Activated naive CD8-positive, alpha-beta T cell treated with anti-CD3 and anti-CD28 coated beads, Interleukin-2, amount 50 U/mL, for 24 hours (primary cell): ENCODE results near the gene IGFL1.
A peak's percentile ranks its signal among the peaks of the same experiment; 100 is the strongest.
"Not testable (repeated sequence)": the region's sequence is repeated elsewhere in the genome, so short reads cannot be mapped to it uniquely, and the experiment has no call there.

Experiments
- ATAC-seq: fragments of 150-1000 bp; cut with Tn5 transposase; one replicate; pipeline ENCODE4 v1.10.0; 2021
- DNase-seq: peaks from one replicate; pipeline ENCODE4 v3.0.0; 2021
- H3K27ac Mint-ChIP-seq: one replicate; pipeline ENCODE4 v1.8.0; 2021; ENCODE audit warnings: mild to moderate bottlenecking, mixed read lengths
- H3K27me3 Mint-ChIP-seq: one replicate; pipeline ENCODE4 v1.8.0; 2021; ENCODE audit warnings: mixed read lengths
- H3K36me3 Mint-ChIP-seq: one replicate; pipeline ENCODE4 v1.8.0; 2021; ENCODE audit warnings: low read depth, mixed read lengths
- H3K4me1 Mint-ChIP-seq: one replicate; pipeline ENCODE4 v1.8.0; 2021; ENCODE audit warnings: mixed read lengths
- H3K4me3 Mint-ChIP-seq: one replicate; pipeline ENCODE4 v1.8.0; 2021; ENCODE audit warnings: mild to moderate bottlenecking, moderate library complexity, mixed read lengths
- H3K9me3 Mint-ChIP-seq: one replicate; pipeline ENCODE4 v1.8.0; 2021; ENCODE audit warnings: mixed read lengths

IGFL1 gene

DNA sequence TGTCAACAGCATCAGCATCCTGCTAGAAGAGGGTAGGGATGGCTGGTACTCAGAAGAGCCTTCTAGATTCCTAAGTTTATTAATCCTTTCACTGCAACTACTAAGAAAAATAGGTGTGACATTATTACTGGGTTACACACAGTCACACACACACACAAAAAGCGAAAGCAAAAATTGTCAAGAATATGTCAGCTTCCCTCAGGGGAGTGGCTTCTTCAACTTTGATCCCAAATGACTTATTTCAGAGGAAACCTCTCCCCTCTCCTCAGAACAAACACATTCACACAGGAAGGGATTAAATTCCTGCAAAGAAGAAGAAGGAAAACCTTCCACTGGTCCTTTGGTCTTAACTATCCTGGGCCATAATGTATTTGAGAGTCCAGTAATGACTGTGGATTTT lies 20.1 kb upstream of the IGFL1 start:
- Mint-ChIP-seq H3K27me3 (peaks cover 44% of the 10 kb centered on the region), H3K27ac (no peak overlapping the region), H3K36me3 (no peaks in the 10 kb centered on the region), H3K9me3 (no peaks in the 10 kb centered on the region), H3K4me3 (no peak overlapping the region), H3K4me1 (peaks cover 6% of the 10 kb centered on the region)
- DNase-seq: no peak
- no peak for ATAC-seq

DNA sequence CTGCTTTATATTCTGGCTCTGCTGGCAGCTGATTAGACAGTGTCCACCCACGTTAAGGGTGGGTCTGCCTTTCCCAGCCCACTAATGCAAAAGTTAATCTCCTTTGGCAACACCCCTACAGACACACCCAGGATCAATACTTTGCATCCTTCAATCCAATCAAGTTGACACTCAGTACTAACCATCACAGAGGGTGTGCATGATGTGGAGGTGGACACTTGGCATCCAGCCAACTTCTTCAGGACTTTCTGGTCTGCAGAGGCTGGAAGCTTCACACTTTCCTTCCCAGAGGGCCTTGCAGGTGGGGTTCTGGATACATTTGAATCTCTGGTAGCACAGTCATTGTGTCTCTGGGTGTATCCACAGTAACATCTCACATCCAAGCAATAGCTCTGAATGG lies 18.9 kb upstream of the IGFL1 start:
- H3K9me3 Mint-ChIP-seq: no peaks in the 10 kb centered on the region

GRCh38 chr19:46211201-46211881 lies 18.2 kb upstream of the IGFL1 start:
- Mint-ChIP-seq H3K36me3 (no peaks in the 10 kb centered on the region), H3K27me3 (peaks cover 39% of the 10 kb centered on the region), H3K9me3 (no peaks in the 10 kb centered on the region), H3K27ac (no peak overlapping the region), H3K4me1 (peaks cover 6% of the 10 kb centered on the region), H3K4me3 (no peak overlapping the region)
- DNase-seq (no peak), ATAC-seq (no peak)

More for the DNA sequence above, 18.9 kb upstream of the IGFL1 start:
- Mint-ChIP-seq H3K4me1 (peaks cover 6% of the 10 kb centered on the region), H3K27me3 (peaks cover 41% of the 10 kb centered on the region), H3K4me3 (no peak overlapping the region), H3K27ac (no peak overlapping the region), H3K36me3 (no peaks in the 10 kb centered on the region)
- no peak for DNase-seq
- no peak for ATAC-seq

DNA sequence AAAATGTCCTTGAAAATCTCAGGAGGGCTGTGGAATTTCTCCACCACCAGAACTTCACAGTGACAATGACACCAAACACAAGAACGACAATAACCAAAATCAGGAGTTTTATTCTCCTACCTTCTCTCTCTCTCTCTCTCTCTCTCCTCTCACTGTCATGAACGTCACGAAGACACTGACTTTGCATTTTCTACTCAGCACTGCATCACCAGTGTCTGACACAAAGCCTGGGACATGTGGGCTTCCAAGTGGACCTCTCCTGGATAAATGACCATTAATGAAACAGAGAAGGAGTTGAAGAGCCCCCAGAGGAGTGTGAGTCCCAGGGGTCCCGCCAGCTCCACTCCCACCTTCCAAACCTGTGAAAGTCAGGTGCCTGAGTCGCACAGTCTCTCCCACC lies 16.9 kb upstream of the IGFL1 start:
- not testable (repeated sequence) for H3K36me3 Mint-ChIP-seq, H3K9me3 Mint-ChIP-seq, ATAC-seq, H3K4me3 Mint-ChIP-seq, H3K4me1 Mint-ChIP-seq, DNase-seq, H3K27ac Mint-ChIP-seq
- peaks cover 41% of the 10 kb centered on the region for H3K27me3 Mint-ChIP-seq

DNA sequence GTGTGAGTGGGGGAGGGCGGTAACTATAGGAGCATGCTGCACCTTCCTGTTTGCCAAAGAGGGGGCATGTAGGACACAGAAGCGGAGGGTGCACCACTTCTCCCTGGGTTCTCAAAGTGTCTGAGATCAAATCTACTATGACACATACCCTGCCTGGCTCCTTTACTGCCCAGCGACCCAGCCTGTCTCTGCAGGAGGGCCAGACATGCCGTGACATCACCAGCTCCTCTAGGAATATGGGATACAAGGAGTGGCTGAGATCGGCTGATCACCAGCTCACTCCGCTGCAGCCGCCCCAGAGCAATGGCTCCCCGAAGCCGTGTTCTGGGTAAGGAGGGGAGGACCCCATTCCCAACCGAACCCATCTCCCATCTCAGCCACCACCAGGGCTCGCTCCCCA lies 16.4 kb upstream of the IGFL1 start:
- Mint-ChIP-seq H3K4me3 (no peak overlapping the region), H3K27me3 (peaks cover 43% of the 10 kb centered on the region), H3K36me3 (no peaks in the 10 kb centered on the region)

DNA sequence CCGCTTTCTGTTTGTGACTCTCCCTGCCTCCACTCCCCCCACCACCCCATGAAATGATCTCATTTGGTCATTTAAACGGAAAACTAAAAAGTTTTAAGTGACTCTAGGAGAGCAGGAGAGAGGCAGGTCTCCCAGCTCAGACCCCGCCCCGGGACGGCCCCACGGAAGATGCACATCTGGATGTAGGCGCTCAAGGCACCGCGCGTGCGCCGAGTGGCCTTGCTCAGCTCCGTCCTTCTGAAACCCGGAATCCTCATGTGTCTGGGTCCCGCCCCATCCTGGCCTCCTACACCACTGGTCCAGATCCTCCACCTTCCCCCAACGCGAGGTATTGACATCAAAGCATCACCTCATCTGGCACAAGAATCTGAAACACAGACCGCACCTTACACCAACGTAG lies 15.7 kb upstream of the IGFL1 start:
- H3K27me3 Mint-ChIP-seq: peaks cover 41% of the 10 kb centered on the region
- no peak for ATAC-seq

More for the DNA sequence above, 16.4 kb upstream of the IGFL1 start:
- Mint-ChIP-seq H3K27ac (no peak overlapping the region), H3K4me1 (peaks cover 6% of the 10 kb centered on the region), H3K9me3 (no peaks in the 10 kb centered on the region)
- ATAC-seq: no peak
- no peak for DNase-seq

GRCh38 chr19:46216612-46217011 lies 12.9 kb upstream of the IGFL1 start:
- peaks cover 41% of the 10 kb centered on the region for H3K27me3 Mint-ChIP-seq

More for the DNA sequence above, 15.7 kb upstream of the IGFL1 start:
- no peak overlapping the region for H3K27ac Mint-ChIP-seq
- H3K36me3 Mint-ChIP-seq: no peaks in the 10 kb centered on the region
- H3K4me3 Mint-ChIP-seq: no peak overlapping the region
- no peak for DNase-seq
- H3K4me1 Mint-ChIP-seq: peaks cover 6% of the 10 kb centered on the region
- peaks cover under 1% of the 10 kb centered on the region for H3K9me3 Mint-ChIP-seq

DNA sequence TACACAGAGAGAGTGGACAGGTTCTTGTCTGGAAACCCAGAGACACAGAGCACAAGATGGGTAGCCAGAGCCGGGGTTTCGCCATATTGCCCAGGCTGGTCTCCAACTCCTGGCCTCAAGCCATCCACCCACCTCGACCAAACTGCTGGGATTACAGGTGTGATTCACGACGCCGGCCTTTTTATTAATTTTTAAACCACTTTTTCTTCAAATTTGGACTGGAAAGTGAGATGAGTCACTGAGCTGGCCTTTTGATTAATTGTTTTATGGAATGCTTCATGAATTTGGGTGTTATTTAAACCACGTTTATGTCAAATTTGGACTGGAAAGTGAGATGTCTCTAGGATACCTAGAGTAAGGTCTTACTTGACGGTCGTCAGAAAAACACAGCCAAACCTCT lies 12.1 kb upstream of the IGFL1 start:
- Mint-ChIP-seq H3K27ac (no peak overlapping the region), H3K27me3 (peaks cover 48% of the 10 kb centered on the region), H3K9me3 (peaks cover 3% of the 10 kb centered on the region), H3K4me1 (no peaks in the 10 kb centered on the region), H3K36me3 (no peaks in the 10 kb centered on the region), H3K4me3 (no peak overlapping the region)
- DNase-seq (no peak), ATAC-seq (no peak)

More at GRCh38 chr19:46216612-46217011, 12.9 kb upstream of the IGFL1 start:
- Mint-ChIP-seq H3K4me1 (no peaks in the 10 kb centered on the region), H3K36me3 (no peaks in the 10 kb centered on the region), H3K27ac (no peak overlapping the region), H3K9me3 (peaks cover 3% of the 10 kb centered on the region), H3K4me3 (no peak overlapping the region)
- ATAC-seq (no peak), DNase-seq (no peak)

DNA sequence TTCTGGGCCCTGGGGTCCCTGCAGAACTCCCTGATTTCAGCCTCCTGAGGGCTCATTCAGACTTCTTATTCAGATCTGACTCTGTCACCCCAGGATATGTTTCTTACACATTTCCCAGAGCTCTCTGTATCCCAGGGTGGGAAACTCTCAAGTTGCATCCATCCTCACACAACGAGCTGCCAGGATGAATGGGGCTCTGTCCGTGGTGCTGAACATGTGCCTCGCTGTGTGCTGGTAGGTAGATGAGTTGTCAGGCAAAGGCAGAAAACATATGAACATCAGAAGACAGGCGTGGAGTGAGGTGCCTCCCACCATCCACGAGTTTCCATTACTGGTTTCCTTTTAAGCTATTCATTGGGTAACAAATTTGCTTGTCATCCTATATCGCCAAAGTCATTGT lies 11.4 kb upstream of the IGFL1 start:
- H3K27me3 Mint-ChIP-seq: peaks cover 48% of the 10 kb centered on the region
- H3K4me1 Mint-ChIP-seq: no peaks in the 10 kb centered on the region
- no peaks in the 10 kb centered on the region for H3K36me3 Mint-ChIP-seq
- no peak for ATAC-seq
- H3K9me3 Mint-ChIP-seq: peaks cover 3% of the 10 kb centered on the region
- no peak overlapping the region for H3K4me3 Mint-ChIP-seq
- DNase-seq: peak; percentile 49
- H3K27ac Mint-ChIP-seq: no peak overlapping the region

- peaks cover 3% of the 10 kb centered on the region for H3K9me3 Mint-ChIP-seq
- no peak overlapping the region for H3K4me3 Mint-ChIP-seq
- no peaks in the 10 kb centered on the region for H3K36me3 Mint-ChIP-seq
- ATAC-seq (no peak), DNase-seq (no peak)
- H3K4me1 Mint-ChIP-seq: no peaks in the 10 kb centered on the region
- peaks cover 57% of the 10 kb centered on the region for H3K27me3 Mint-ChIP-seq
- no peak overlapping the region for H3K27ac Mint-ChIP-seq
Measured at GRCh38 chr19:46220038-46220615, 9.4 kb upstream of the IGFL1 start.

DNA sequence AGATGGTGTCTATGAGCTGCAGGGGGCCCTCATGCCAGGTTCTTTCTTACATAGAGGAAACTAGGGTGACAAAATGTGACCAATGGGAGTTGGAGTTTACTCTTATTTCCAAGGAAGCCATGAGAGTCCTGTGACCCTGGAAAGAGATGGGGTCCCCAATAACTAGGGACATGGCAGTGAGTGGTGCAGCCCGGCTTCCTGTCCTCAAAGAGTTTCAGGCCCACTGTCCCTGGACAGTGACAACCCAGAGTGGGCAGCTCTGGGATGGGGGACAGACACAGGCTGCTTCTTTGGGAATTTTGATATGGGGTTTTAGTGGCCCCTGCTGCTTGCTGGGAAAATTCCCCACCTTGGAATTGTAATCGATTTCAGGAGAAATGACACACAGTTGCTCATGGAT lies 8.4 kb upstream of the IGFL1 start:
- H3K27ac Mint-ChIP-seq: no peak overlapping the region
- peaks cover 5% of the 10 kb centered on the region for H3K4me1 Mint-ChIP-seq
- DNase-seq (no peak), ATAC-seq (no peak)
- peaks cover 3% of the 10 kb centered on the region for H3K9me3 Mint-ChIP-seq
- peaks cover 65% of the 10 kb centered on the region for H3K27me3 Mint-ChIP-seq
- no peaks in the 10 kb centered on the region for H3K36me3 Mint-ChIP-seq
- no peak overlapping the region for H3K4me3 Mint-ChIP-seq

DNA sequence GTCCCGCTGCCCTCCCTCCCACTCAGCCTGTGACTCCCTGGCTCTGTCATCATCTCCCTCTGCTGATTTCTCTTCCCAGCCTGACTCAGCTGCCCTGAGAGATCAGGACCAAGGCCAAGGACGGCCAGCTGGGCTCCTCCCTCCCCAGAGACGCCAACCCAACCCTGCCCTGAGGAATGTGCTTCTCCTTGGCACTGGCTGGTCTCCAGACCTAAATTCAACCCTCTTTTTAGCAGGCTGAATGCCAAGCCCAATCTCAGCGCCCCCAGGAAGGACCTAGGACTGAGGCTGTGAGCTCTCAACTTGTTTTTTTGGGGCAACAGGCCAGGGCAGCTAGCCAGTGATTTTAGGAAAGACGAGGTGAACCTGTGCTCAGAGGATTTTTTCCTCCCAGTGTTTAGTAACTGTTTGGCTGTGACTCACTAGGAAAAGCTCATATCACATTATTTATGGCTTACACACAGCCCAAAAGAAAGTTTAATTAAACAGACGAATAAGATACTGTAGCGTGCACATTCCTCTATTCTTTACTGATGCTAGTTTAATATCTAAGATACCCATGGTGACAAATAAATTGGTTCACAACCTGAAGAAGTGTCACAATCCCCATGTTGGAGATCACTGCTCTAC lies 7.4 kb upstream of the IGFL1 start:
- ATAC-seq: no peak
- peaks cover 5% of the 10 kb centered on the region for H3K4me1 Mint-ChIP-seq
- peaks cover 63% of the 10 kb centered on the region for H3K27me3 Mint-ChIP-seq

GRCh38 chr19:46223787-46224186 lies 5.8 kb upstream of the IGFL1 start:
- H3K36me3 Mint-ChIP-seq, H3K4me3 Mint-ChIP-seq, H3K9me3 Mint-ChIP-seq, H3K4me1 Mint-ChIP-seq, ATAC-seq, DNase-seq, H3K27ac Mint-ChIP-seq: not testable (repeated sequence)
- H3K27me3 Mint-ChIP-seq: peaks cover 58% of the 10 kb centered on the region

More for the DNA sequence above, 7.4 kb upstream of the IGFL1 start:
- no peak overlapping the region for H3K27ac Mint-ChIP-seq
- no peaks in the 10 kb centered on the region for H3K36me3 Mint-ChIP-seq
- H3K4me3 Mint-ChIP-seq: no peak overlapping the region
- peaks cover 3% of the 10 kb centered on the region for H3K9me3 Mint-ChIP-seq
- DNase-seq: no peak

GRCh38 chr19:46224773-46225172 lies 4.8 kb upstream of the IGFL1 start:
- no peak for ATAC-seq
- Mint-ChIP-seq H3K27me3 (peaks cover 55% of the 10 kb centered on the region), H3K4me1 (peaks cover 5% of the 10 kb centered on the region), H3K36me3 (no peaks in the 10 kb centered on the region), H3K4me3 (no peak overlapping the region), H3K27ac (no peak overlapping the region), H3K9me3 (no peaks in the 10 kb centered on the region)
- DNase-seq: no peak

GRCh38 chr19:46225558-46226004 lies 4.0 kb upstream of the IGFL1 start:
- ATAC-seq (peak; percentile 8), DNase-seq (no peak)
- Mint-ChIP-seq H3K4me3 (no peak overlapping the region), H3K27ac (no peak overlapping the region), H3K4me1 (peaks cover 5% of the 10 kb centered on the region), H3K36me3 (no peaks in the 10 kb centered on the region), H3K27me3 (peaks cover 60% of the 10 kb centered on the region), H3K9me3 (no peaks in the 10 kb centered on the region)
